ENCODE measurements around the gene GRID2. TPM values are rescaled to one million over a fixed set of nuclear protein-coding genes. Genes with fewer than 3 reads are reported as not detected.

The GRID2 gene
- total and polyA plus RNA-seq, 10 of the 15 experiments (the other 5 are each of a cell fraction or from before 2014, with no cell fraction given) = not detected

GRCh38 chr4:92450694-92451093, 146.9 kb downstream of the GRID2 start:
- intact Hi-C loops (cut with micrococcal nuclease; ENCODE audit: unreplicated experiment) (no loop called here), in situ Hi-C loops (cut with MboI) (no loop called here)
- Histone ChIP-seq H3K27me3 (replicated peaks in 1 of 2; ENCODE audit: control insufficient read depth in 2 of 2, insufficient read depth in 2 of 2, low read length in 1 of 2) (no peaks in the 10 kb centered on the region), H2AFZ (ENCODE audit: control insufficient read depth, low read depth, low read length) (no peak overlapping the region), H3K4me2 (ENCODE audit: control insufficient read depth, insufficient read depth) (no peak overlapping the region), H3K27ac (ENCODE audit: control insufficient read depth, insufficient read depth) (no peak overlapping the region), H3K79me2 (ENCODE audit: control insufficient read depth, insufficient read depth, low read length) (no peaks in the 10 kb centered on the region), H3K4me3 (no peak overlapping the region), H4K20me1 (ENCODE audit: control insufficient read depth, insufficient read depth) (no peaks in the 10 kb centered on the region), H3K36me3 (ENCODE audit: control insufficient read depth in 2 of 2, insufficient read depth in 2 of 2, low read length in 1 of 2) (no peaks in the 10 kb centered on the region), H3K9me3 (replicated peaks; ENCODE audit: control insufficient read depth, insufficient read depth, low read length) (no peaks in the 10 kb centered on the region), H3K4me1 (ENCODE audit: control insufficient read depth, insufficient read depth, low read length) (no peaks in the 10 kb centered on the region), H3K9ac (ENCODE audit: control insufficient read depth, insufficient read depth, low read length) (no peak overlapping the region)
- ChIA-PET POLR2A (no interaction called here), SMC1A (ENCODE audit: uncharacterized antibody, unreplicated experiment) (no interaction called here), CTCF (no interaction called here), RAD21 (ENCODE audit: unreplicated experiment) (no interaction called here)
- no peak for ATAC-seq
- no peak for FAIRE-seq
- no TSS peak for BruUV-seq (replicated peaks)
- DNase-seq (ENCODE audit: low read depth, low spot score) = no peak
- TF ChIP-seq, protein P1, sequence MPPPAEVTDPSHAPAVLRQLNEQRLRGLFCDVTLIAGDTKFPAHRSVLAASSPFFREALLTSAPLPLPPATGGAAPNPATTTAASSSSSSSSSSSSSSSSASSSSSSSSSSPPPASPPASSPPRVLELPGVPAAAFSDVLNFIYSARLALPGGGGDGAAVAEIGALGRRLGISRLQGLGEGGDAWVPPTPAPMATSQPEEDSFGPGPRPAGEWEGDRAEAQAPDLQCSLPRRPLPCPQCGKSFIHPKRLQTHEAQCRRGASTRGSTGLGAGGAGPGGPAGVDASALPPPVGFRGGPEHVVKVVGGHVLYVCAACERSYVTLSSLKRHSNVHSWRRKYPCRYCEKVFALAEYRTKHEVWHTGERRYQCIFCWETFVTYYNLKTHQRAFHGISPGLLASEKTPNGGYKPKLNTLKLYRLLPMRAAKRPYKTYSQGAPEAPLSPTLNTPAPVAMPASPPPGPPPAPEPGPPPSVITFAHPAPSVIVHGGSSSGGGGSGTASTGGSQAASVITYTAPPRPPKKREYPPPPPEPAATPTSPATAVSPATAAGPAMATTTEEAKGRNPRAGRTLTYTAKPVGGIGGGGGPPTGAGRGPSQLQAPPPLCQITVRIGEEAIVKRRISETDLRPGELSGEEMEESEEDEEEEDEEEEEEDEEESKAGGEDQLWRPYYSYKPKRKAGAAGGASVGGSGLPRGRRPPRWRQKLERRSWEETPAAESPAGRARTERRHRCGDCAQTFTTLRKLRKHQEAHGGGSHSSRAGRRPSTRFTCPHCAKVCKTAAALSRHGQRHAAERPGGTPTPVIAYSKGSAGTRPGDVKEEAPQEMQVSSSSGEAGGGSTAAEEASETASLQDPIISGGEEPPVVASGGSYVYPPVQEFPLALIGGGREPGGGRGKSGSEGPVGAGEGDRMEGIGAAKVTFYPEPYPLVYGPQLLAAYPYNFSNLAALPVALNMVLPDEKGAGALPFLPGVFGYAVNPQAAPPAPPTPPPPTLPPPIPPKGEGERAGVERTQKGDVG (CRISPR knock-in tag; IDR thresholded peaks at IDR 0.05) = no peak
- TF ChIP-seq HCFC1 (IDR thresholded peaks at IDR 0.05; ENCODE audit: low read length) (no peak), E2F4 (IDR thresholded peaks at IDR 0.05; ENCODE audit: low read depth, low read length) (no peak), RUNX3 (IDR thresholded peaks at IDR 0.05; ENCODE audit: low read length) (no peak), FOXK2 (IDR thresholded peaks at IDR 0.05) (no peak), NFIC (IDR thresholded peaks at IDR 0.05; ENCODE audit: low read depth, low read length) (no peak)

Data from GM12878 (cell line).